GM18868 (cell line): ENCODE measurements around the gene MAST2.

Source experiments
- ATAC-seq: cut with Tn5 transposase; IDR thresholded peaks from one replicate; pipeline ENCODE4 v1.9.1; 2021; ENCODE audit warnings: mild to moderate bottlenecking, moderate library complexity; ENCODE audit not compliant: unreplicated experiment

The MAST2 gene

GRCh38 chr1:45803299-45803780, at the start of gene MAST2:
Gene MAST2, plus strand, starts transcription at chr1:45803612. Its CDS starts 284 bp downstream, at chr1:45803896.
- ATAC-seq, result peak; percentile 89

GRCh38 chr1:45755697-45756096, 47.7 kb upstream of the MAST2 start:
- ATAC-seq, result no peak

- ATAC-seq, result no peak
Observed at GRCh38 chr1:45762291-45762690, 41.1 kb upstream of the MAST2 start.

GRCh38 chr1:45765999-45766792, 37.2 kb upstream of the MAST2 start:
- no peak for ATAC-seq

- ATAC-seq, result no peak
Observed at GRCh38 chr1:45767035-45767434, 36.4 kb upstream of the MAST2 start.

GRCh38 chr1:45769261-45769932, 34.0 kb upstream of the MAST2 start:
- ATAC-seq, result no peak

GRCh38 chr1:45772971-45773370, 30.4 kb upstream of the MAST2 start:
- peak; percentile 43 for ATAC-seq

GRCh38 chr1:45775794-45776193, 27.6 kb upstream of the MAST2 start:
- ATAC-seq, result no peak

GRCh38 chr1:45785583-45785982, 17.8 kb upstream of the MAST2 start:
- ATAC-seq, result no peak

GRCh38 chr1:45787905-45788304, 15.5 kb upstream of the MAST2 start:
- no peak for ATAC-seq

- ATAC-seq, result no peak
Observed at GRCh38 chr1:45789601-45790000, 13.8 kb upstream of the MAST2 start.

- ATAC-seq, result no peak
Observed at GRCh38 chr1:45792744-45793143, 10.7 kb upstream of the MAST2 start.

- no peak for ATAC-seq
Observed at GRCh38 chr1:45793942-45794604, 9.3 kb upstream of the MAST2 start.

- no peak for ATAC-seq
Observed at GRCh38 chr1:45796381-45796780, 7.0 kb upstream of the MAST2 start.

- ATAC-seq, result no peak
Observed at GRCh38 chr1:45796946-45797345, 6.5 kb upstream of the MAST2 start.

- ATAC-seq, result no peak
Observed at GRCh38 chr1:45800899-45801298, 2.5 kb upstream of the MAST2 start.

- ATAC-seq, result peak; percentile 41
Observed at GRCh38 chr1:45802343-45803298, 791 bp upstream of the MAST2 start.

- ATAC-seq, result peak; percentile 23
Observed at GRCh38 chr1:45803781-45804668, 613 bp downstream of the MAST2 start.

- no peak for ATAC-seq
Observed at GRCh38 chr1:45804669-45804969, 1.2 kb downstream of the MAST2 start.

- no peak for ATAC-seq
Observed at GRCh38 chr1:45806129-45806528, 2.7 kb downstream of the MAST2 start.
